Kasumi-1 (cell line): ENCODE results near the gene RIGI.
"Not testable (repeated sequence)": the region's sequence is repeated elsewhere in the genome, so short reads cannot be mapped to it uniquely, and the experiment has no call there.

ENCODE experiments used
- DNase-seq, 2 experiments: peaks; one replicate each; lab custom pipeline; 2025; lab: John Stamatoyannopoulos, UW

Gene RIGI

GRCh38 chr9:32526041-32526706, at the start of gene RIGI:
Gene RIGI, minus strand, starts transcription at chr9:32526196. Its CDS starts 30 bp downstream, at chr9:32526166.
- DNase-seq = peak; percentile 83 to 89

DNA sequence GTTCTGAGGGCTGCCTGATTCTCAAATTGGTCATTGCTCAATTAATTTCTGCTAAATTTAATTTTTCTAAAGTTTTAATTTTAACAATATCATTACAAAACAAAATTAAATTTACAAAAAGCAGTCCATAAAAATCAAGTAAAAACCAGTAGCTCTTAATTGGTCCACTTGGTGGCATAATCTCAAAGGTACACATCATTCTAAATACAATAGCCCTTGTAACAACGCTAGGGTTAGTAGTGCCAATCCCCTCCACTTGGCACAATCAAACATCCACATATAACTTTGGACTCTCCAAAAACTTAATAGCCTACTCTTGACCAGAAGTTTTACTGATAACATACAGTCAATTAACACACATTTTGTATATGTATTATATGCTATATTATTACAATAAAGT, 48.9 kb upstream of the RIGI start:
- DNase-seq = peak; percentile 19 to 55

- DNase-seq = no peak
Observed at GRCh38 chr9:32573821-32574220, 47.8 kb upstream of the RIGI start.

GRCh38 chr9:32572900-32573523, 47.0 kb upstream of the RIGI start, which contains the start of gene NDUFB6:
Gene NDUFB6, minus strand, starts transcription at chr9:32573159. Its CDS starts 99 bp downstream, at chr9:32573060.
- DNase-seq = peak; percentile 98

DNA sequence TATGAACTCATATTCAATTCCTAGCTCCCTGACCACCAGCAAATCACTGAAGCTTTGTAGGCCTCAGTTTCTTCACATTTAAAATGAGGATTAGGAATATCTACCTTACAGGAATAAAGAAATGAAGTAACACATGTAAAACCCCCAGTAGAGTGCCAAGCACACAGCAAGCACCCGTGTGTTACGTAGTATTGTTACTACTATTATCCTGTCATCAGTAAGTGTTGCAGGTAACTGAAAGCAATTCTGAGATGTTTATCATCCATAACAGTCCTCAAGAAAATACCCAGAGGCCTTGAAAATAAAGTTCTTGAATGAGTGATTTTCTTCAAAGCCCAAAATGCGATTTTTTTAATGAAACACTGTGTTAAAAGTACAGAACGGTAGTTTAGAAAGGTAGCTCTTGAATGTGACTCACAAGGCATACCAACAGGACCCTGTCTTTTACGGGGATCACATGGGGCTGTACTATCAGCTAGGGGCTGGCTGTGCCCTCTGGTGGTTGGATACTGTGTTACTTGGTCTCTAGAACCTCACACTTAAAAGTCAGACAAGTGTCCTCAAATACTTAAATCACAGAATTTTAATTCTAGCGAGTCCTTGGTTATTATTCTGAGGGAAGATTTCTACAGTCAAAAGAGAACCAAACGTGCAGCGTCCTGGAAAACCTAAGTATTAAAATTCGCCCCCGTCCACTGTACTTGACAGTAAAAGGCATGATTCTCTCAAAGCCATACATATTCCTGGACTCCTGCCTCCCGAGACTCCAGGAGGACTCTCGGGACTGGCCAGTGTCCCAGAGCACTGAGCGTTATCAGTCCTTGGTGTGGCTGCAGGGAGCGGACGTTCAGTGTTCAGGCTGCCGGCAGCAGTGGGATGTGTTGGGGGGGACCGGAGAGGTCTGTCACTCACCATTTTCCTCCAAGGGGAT, 46.2 kb upstream of the RIGI start:
- DNase-seq = peak; percentile 79 to 87

DNA sequence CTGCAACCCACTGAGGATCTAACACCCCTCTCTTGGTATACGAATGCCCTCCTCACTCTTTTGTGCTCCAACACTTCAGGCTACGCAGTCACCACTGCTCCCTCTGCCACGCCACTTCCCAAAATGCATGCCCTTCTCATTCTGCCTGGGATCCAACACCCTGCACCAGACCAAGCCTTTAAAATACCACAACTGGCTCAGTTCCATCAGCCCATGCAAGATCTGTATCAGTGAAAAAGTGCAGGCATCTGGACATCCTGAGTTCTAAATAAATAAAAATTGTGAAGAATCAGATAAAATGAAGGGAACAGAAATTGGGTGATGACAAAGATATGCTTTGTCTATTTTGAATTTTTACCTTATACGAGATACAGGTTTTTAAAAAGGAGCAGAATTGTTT, 44.3 kb upstream of the RIGI start:
- no peak for DNase-seq

DNA sequence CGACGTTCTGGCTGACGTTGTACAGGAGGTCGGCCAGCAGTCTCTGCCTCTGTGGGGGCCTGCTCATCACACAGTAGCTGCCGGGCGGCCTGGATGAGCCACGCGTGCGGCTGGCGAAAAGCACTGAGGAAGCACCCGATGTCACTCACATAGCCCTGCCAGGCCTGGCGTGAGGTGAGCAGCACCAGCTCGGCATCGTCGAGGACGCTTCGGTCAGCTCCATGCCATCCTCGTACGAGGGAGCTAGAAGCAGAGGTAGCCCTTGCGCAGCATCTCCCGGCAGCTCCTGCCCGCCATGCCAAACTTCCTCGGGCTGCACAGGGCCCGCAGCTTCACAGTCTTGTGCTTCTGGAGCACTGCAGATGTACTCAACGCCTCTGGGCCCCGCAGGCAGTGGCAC, 40.8 kb upstream of the RIGI start:
- DNase-seq = no peak

DNA sequence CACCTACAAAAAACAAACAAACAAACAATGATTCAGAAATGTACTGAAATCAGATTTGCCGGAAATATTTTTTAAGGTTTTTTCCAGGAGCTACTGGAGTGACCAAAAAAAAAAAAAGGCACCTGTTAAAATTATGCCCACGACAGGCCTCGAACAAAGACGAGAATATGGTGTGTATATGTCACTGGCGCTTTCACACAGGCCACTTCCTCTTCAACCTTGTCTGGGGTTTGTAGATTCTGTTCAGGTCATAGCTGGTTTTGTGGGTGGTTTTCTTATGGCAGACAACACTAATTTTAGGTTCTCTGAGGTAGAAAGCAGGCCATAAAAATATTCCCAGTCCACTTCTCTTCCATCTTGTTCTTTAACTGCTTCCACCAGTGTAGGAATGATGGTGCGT, 40.0 kb upstream of the RIGI start:
- DNase-seq = no peak

- DNase-seq = no peak
Observed at GRCh38 chr9:32558408-32558934, 32.5 kb upstream of the RIGI start.

GRCh38 chr9:32554591-32554990, 28.6 kb upstream of the RIGI start:
- DNase-seq = no peak

- DNase-seq = peak; percentile 5 to 37
Observed at GRCh38 chr9:32554107-32554506, 28.1 kb upstream of the RIGI start.

- peak; percentile 91 to 96 for DNase-seq
Observed at GRCh38 chr9:32552172-32552872, 26.3 kb upstream of the RIGI start, which contains the start of the genes SMIM27 and TOPORS. Gene SMIM27, plus strand, starts transcription at chr9:32552327. Its CDS starts 108 bp downstream, at chr9:32552435. Gene TOPORS, minus strand, starts transcription at chr9:32552586. Its CDS starts 150 bp downstream, at chr9:32552436.

DNA sequence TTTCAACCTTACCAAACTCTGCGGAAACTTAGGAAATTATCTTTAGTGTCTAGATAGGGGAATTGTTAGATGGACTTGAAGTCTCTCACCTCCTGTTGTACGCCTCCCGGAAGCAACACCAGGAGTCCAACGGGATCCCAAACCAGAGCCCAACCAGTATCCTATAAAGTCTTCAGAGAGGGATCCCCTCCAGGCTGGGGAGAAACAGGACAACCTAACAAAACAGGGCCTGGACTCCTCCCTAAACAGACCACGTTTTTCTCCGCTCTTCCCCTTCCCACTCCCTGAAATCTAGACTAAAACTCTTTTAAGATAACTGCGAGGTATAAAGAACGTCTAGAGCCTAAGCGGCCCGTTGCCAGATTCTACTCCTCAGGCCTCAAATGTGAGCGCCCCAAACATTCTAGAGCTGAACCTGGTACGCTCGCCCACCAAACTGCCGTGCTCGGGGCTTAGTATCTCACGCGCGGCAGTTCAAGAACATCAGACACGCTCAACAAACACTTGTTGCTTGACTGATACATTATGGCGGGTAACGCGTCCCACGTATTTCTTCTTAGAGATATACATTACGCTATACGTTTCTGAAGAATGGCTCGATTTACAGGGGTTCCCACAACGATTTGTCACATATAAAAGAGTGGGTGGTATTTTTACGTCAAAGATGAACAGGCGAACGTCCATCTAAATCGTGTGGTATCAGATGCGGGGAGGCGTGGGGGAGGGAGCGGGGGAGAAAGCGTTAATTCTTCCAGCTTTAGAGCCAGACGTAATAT, 25.5 kb upstream of the RIGI start:
- DNase-seq = peak; percentile 54 to 61

DNA sequence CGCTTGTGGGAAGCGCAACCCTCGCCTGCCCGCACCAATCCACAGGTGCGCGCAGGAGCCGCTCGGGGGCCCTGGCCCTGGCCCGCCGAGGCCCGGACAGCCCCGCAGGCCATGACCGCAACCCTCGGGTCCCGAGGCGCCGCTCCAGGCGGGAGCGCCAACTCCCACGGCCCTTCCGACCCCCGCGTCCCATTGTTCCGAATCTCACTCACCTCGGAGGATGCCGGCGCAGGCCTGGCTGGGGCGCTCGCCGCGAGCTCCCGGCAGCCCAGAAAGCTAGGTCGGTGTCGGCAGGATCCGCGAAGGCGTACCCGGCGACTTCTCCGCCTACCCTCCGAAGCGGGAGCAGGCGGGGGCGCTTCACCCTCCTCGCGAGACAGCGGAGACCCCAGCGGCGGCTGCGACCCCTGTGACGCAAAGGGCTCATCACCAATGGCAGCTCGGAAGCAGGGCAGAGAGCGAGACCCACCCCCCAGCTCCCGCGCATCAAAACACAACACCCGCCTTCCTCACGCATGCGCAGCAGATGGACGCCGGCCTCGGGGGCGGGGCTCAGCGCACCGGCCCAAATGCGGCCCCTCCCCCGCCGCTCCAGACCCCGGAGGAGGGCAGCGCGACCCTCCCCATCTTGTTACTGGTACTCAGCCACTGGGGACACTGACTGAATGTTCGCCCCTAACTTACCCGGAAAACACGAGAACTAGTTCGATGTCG, 24.7 kb upstream of the RIGI start:
- DNase-seq = peak; percentile 92 to 94

DNA sequence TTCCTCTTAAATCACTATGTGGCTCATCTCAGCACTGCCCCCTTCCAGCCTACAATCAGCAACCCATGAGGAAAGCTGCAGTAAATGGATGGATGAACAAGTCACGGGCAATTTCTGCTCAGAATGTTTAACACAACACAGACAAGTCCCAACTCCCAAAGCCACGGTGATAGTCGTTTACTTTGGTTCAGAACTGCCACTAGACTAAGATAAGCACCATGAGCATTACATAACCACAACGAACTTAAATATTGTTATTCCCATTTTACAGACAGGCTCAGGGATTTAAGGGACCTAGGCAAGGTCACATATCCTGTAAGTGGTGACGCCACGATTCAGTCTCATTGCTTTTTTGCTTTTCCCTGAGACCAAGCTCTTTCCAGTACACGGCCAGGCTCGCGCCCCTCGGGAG, 24.2 kb upstream of the RIGI start:
- DNase-seq = peak; percentile 12 to 48

- not testable (repeated sequence) for DNase-seq
Observed at GRCh38 chr9:32548213-32548612, 22.2 kb upstream of the RIGI start.

DNA sequence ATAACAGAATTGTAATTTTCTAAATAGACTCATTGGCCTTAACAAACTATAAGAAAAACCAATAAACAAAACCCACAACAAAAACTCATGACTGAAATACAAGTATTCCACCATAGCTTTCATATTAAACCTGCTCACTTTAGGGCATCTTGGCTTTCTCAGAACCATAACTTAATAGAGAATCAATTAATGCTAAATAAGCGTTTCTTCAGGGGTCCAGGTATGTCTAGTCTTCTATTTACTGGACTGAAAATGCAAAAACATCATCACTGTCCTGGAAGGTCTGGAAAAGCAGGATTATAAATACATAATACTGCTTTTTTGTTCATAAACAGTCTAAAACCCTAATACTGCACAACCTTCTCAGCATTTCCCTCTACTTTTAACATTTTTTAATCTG, 19.9 kb upstream of the RIGI start:
- no peak for DNase-seq

DNA sequence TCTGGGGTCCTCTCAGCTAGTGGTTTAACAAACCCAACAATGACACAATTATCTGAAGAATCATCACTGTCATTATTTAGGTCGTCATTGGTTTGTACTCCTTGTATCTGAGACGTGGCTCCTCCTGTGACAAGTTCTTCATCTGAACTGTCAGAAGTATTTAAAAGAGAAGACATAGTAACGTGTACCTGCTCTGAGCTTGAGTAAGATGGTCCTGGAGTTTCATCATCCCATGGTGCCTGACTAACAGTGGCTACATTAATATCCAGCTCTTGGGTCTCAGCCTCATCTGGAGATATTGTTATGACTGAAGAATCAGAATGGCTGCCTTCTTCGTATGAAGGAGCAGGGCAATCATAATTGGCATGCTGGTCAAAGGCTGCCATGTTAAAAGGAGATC, 17.1 kb upstream of the RIGI start:
- no peak for DNase-seq

GRCh38 chr9:32533816-32534215, 7.8 kb upstream of the RIGI start:
- DNase-seq = no peak

DNA sequence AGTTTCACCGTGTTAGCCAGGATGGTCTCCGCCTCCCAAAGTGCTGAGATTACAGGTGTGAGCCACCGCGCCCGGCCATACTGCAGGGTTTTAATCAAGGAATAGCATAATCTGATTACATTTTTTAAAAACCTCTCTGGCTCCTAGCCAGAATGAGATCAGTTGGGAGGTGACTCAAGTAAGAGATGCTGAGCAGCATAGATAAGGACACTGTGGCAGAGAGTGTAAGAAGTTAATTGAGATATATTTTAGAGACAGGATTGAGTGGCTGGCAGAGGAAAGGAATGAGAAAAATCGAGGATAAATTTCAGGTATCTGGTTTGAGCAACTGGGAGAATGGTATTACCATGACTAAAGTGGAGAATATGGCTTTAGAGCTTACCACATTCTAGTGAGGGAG, 7.3 kb upstream of the RIGI start:
- DNase-seq = no peak
